GM12873 (cell line): ENCODE results near the gene MYL3.

Experiments
- CTCF ChIP-seq: IDR thresholded peaks from 2 replicates; pipeline ENCODE4 v1.5.1; 2012; ENCODE audit warnings: low read depth, mild to moderate bottlenecking, moderate library complexity, low read length, control low read depth; ENCODE audit not compliant: insufficient read depth; ENCODE audit errors: missing control alignments

The MYL3 gene

GRCh38 chr3:46849045-46849631 is 14.1 kb downstream of the MYL3 start:
- no peak for TF ChIP-seq CTCF

- peak; percentile 73 for TF ChIP-seq CTCF
These were observed 14.8 kb downstream of the MYL3 start for GRCh38 chr3:46848271-46849044.

GRCh38 chr3:46847744-46848143 is 15.5 kb downstream of the MYL3 start:
- no peak for TF ChIP-seq CTCF

- TF ChIP-seq CTCF = no peak
These were observed 16.4 kb downstream of the MYL3 start for GRCh38 chr3:46846624-46847542.

- peak; percentile 51 for TF ChIP-seq CTCF
These were observed 17.2 kb downstream of the MYL3 start for GRCh38 chr3:46845860-46846623.

- TF ChIP-seq CTCF = no peak
These were observed 17.8 kb downstream of the MYL3 start for GRCh38 chr3:46845397-46845859.
